IPS DF 4.7 (cell line): ENCODE results near the gene BICD1.
"Not testable (repeated sequence)": the region's sequence is repeated elsewhere in the genome, so short reads cannot be mapped to it uniquely, and the experiment has no call there.

Experiments
- DNase-seq: peaks from one replicate; pipeline ENCODE4 v3.0.0-alpha.2; 2013; ENCODE audit warnings: low spot score; ENCODE audit errors: extremely low read depth

Gene BICD1

DNA sequence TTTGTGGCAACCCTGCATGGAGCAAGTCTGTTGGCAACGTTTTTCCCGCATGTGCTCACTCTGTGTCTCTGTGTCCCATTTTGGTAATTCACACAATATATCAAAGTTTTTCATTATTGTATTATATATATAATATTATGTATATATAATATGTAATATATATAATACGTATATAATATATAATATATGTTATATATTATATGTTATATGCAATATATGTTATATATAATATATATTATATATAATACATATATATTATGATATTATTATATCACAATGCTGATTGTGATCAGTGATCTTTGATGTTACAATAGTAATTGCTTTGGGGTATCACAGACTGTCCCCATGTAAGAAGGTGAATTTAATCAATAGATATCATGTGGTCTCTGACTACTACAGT, 84.8 kb downstream of the BICD1 start:
- DNase-seq, result no peak

DNA sequence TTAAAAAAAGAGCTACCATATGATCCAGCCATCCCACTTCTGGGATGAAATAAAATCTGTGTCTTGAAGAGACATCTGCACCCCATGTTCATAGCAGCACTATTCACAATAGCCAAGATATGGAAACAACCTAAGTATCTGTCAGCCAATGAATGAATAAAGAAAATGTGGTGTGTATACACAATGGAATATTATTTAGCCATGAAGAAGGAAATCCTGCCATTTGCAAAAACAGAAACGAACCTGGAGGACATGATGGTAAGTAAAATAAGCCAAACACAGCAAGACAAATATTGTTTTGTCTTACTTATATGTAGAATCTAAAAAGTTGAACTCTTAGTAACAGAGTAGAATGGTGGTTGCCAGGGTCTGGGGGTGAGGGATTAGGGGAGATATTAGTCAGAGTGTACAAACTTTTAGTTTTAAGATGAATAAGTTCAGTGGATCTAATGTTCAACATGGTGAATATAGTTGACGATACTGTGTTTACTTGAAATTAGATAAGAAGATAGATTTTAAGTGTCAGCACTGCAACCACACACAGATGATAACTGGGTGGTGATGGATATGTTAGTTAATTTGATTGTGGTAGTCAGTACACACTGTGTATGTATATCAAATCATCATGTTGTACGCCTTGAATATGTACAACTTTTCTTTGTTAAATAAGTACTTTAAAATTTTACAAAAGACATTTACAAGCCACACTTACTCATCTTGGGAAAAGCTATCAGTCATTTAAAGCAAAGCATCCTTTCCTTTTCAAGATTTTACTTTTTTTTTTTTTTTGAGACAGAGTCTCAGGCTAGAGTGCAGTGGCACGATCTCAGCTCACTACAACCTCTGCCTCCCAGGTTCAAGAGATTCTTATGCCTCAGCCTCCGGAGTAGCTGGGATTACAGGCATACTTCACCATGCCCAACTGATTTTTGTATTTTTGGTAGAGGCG, 89.9 kb downstream of the BICD1 start:
- DNase-seq, result no peak

DNA sequence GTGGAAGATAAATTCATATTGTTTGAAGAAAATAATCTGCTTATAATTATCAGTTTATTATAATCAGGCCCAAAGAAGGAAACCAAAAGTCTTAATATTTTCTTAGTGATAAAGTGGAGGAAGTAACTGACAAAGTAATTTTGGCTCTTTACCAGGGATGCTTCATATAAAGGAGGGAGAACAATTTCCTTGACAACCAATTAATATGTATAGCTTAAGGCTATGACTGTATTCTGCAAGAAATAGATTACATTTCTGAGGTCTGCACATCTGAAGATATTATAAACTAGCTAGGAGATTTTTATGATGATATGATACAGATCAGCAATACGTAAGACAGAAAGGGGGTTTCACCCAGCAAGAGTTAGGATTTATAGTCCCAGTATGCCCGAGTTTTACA, 90.8 kb downstream of the BICD1 start:
- DNase-seq, result no peak

GRCh38 chr12:32198555-32198954, 91.9 kb downstream of the BICD1 start:
- no peak for DNase-seq

DNA sequence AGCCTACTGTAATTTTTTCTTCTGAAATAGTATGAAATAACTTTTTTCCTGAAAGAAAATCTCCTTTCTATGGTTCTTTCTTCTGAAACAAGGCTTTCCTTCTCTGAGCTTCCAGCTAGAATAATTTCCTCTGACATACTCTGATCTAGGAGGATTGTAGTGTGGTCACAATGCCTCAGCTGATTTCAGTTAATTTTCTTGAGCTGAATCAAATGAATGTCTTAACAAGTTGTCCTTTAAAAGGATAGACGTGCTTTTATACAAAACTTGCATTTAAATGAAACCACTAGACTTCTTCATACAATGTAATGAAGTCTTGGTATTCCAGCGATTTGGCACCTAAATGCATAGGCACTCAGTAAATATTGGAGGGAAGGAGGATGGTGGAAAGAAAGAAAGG, 94.4 kb downstream of the BICD1 start:
- no peak for DNase-seq

DNA sequence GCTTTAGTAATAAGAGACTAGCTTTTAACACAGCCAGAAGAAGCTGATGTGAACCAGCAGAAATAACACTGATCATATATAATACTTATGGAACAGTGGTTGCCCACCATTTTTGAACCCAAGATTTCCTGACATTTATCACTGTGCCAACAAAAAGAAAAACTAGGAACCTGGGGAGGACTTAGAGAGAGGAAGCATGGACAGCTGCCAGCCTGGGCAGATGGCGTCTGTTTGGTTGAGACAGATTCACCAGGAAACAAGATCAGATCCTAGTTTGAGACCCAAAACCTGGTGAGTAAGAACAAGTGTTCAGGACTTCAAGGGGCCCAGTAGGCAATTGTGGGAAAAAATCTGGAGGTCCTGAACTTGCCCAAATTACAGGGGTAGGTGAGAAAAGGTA, 95.3 kb downstream of the BICD1 start:
- no peak for DNase-seq

GRCh38 chr12:32205731-32206130, 99.1 kb downstream of the BICD1 start:
- DNase-seq, result no peak

GRCh38 chr12:32208355-32208754, 101.7 kb downstream of the BICD1 start:
- no peak for DNase-seq

- no peak for DNase-seq
Observed at GRCh38 chr12:32211066-32211899, 104.6 kb downstream of the BICD1 start.

- no peak for DNase-seq
Observed at GRCh38 chr12:32211900-32212156, 105.2 kb downstream of the BICD1 start.

GRCh38 chr12:32214723-32215122, 108.1 kb downstream of the BICD1 start:
- no peak for DNase-seq

DNA sequence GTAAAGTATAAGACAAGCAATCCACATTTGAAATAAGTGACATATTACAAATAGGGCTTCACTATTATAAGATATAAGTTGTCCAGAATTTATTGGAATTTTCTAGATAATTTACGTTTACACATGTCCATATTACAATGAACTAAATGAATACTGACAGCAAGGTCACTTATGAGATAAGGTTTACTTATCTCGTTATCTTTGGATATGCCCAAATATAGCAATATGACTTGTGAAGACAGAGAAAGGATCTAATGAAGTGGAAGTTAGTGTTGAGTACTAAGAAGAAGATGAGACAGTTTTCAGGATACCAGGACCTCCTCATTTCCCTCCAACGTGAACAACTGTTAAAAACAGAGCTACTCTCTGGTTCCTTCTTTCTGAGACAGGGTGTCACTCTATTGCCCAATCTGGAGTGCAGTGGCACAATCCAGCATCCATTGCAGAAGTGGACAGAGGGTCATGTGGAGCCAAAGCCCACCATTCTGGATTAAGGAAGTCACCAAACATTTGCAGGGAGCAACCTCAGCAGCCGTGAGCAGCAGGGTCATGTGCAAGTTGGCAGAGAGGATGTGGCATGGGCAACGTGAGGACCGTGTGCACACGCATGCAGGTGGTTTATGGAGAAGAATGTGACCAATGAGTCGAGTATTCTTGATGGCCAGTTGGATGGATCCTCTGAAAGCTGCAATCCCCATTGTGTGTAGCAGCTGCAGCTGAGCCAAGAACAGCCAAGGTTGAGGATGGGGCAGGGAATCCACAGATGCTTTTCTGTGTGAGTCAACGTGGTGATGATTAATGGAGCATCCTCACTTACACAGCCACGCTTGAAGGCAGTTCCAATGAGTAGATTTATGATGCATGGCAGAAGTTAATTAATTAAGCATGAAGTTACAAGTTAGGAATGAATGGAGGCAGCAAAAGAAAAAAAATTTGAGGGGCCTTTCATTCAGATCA, 111.0 kb downstream of the BICD1 start:
- DNase-seq, result no peak

GRCh38 chr12:32223941-32224340, 117.3 kb downstream of the BICD1 start:
- no peak for DNase-seq

DNA sequence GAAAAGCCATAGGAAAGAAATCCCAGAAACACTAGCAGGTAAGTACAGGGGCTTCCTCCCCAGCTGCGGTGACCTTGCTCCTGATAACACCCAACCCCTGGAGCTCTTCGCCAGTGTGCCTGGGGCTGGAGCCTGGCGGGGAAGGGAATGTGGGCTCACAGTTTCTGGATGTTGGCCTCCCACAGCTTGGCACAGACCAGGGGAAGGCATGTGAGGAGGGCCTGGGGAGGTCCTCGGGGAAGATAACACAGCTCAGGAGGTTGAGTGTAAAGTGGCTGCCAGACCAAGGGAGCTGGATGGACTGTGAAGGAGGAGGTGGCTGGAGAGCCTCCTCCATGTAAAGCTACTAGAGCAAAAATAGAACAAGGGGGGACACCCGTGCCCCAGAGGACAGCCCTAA, 120.1 kb downstream of the BICD1 start:
- no peak for DNase-seq

DNA sequence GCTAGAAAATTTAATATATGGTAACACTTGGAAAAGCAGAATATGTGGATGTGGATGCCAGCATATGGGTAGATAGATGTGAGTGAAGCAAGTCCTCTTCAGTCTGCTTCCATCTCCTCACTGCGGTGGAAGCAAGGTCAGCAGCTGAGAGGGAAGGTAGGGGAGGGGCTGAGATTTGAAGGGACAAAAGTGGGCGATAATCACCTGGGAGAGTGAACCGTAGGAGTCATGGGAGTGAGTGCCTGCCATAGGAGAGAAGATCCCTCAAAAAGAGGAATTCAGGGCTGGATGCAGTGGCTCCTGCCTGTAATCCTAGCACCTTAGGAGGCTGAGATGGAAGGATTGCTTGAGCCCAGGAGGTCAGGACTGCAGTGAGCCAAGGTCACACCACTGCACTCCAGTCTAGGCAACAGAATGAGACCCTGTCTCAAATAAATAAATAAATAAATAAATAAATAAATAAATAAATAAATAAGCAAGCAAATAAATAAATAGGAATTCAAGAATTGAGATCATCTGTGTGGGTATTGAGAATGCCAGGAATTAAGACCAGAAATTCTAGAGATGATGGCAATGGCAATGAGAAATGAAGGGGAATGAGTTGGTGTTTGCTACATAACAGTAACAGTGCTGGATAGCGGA, 123.4 kb downstream of the BICD1 start:
- DNase-seq, result no peak

DNA sequence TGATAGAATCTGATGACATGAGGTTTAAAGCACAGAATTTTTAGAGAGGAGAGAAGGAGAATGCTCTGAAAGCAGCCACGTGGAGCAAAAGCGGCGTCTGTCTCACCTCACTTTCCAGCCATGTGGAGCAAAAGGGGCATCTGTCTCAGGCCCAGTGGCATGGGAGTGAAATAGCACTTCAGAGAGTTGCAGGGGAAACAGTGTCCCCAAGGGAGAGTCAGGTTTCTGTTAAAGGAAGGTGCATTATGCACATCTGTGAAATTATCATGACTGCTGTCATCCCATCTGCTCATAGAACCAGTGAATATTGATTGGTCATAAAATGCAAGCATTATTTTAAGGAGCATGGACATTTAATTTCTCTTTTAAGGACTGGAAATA, 124.0 kb downstream of the BICD1 start:
- no peak for DNase-seq

GRCh38 chr12:32231361-32231760, 124.7 kb downstream of the BICD1 start:
- DNase-seq, result not testable (repeated sequence)

- DNase-seq, result no peak
Observed at GRCh38 chr12:32233568-32233967, 126.9 kb downstream of the BICD1 start.

- no peak for DNase-seq
Observed at GRCh38 chr12:32235251-32235650, 128.6 kb downstream of the BICD1 start.

DNA sequence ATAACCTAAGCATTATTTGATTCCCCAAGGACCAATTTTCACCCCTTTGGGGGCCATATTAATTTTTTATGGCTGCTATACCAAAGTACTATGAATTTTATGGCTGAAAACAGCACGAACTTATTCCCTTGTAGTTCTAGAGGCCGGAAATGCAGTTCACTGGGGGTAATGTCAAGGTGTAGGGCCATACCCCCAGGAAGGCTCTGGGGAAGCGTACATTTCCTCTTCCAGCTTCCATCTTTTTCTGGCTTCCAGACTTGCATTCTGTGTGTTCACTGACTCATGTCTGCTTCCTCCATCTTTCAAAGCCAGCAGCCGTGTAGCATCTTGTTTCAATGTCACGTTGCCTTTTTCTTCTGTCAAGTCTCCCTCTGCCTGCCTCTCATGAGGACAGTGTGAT, 133.5 kb downstream of the BICD1 start:
- no peak for DNase-seq

GRCh38 chr12:32240831-32241230, 134.2 kb downstream of the BICD1 start:
- DNase-seq, result no peak
